Measurements from ENCODE around the gene BNIP5.

DNA sequence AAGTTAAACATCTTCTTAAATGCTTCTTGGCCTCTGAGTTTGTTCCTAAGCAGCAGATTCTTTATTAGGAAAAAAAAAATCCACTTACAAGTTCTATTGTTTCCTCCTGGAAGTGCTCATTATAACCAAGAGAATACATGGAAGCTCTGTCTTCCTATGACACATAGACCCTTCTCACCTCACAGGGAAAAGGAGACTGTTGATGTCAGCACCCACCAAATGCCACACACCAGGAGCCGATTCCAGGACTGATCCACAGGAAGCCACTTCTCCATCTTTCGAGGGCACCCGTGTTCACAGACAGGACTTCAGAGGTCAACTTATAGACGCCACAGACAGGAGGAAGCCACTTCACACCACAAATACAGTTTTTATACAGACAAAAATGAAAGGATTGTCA, 13.4 kb upstream of the BNIP5 start:
- TF ChIP-seq GATA3 (IDR thresholded peaks at IDR 0.05; ENCODE audit: low read depth, low read length), result no peak
- TF ChIP-seq GATA2 (IDR thresholded peaks at IDR 0.05; ENCODE audit: low read depth, low read length), result no peak
